Activated T-cell treated with anti-CD3 and anti-CD28 coated beads for 48 hours (primary cell): ENCODE measurements around the gene RASL11A.
"Not testable (repeated sequence)": the region's sequence is repeated elsewhere in the genome, so short reads cannot be mapped to it uniquely, and the experiment has no call there.

Experiments
- DNase-seq: peaks from one replicate; pipeline ENCODE4 v3.0.0-alpha.2; 2020; ENCODE audit warnings: low read depth

The RASL11A gene

GRCh38 chr13:27267596-27267995 lies 3.0 kb upstream of the RASL11A start:
- no peak for DNase-seq

GRCh38 chr13:27269114-27269665 lies 1.4 kb upstream of the RASL11A start:
- DNase-seq = no peak

DNA sequence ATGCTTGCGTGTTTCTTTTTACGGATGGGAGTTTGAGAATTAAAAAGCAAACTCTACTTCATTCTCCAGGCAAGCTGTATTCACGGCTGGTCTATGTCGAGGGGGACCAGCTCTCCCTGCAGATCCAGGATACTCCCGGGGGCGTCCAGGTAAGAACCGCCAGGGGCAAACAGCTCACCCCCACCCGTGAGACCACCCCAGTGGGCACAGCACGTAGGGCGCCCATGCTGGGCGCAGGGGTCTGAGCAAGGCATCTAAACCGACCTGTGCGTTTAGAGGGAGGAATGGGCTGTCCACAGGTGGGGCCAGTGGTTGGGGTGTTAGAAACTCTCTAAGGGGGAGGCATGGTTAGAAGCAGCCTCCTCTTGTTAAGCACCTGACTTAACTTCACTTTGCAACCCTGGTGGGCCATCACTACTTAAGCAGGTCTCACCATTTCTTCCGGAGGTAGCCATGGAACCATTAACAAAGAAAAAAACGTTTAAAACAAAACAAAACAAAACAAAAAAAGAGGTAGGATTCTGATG lies 1.0 kb downstream of the RASL11A start:
- no peak for DNase-seq

DNA sequence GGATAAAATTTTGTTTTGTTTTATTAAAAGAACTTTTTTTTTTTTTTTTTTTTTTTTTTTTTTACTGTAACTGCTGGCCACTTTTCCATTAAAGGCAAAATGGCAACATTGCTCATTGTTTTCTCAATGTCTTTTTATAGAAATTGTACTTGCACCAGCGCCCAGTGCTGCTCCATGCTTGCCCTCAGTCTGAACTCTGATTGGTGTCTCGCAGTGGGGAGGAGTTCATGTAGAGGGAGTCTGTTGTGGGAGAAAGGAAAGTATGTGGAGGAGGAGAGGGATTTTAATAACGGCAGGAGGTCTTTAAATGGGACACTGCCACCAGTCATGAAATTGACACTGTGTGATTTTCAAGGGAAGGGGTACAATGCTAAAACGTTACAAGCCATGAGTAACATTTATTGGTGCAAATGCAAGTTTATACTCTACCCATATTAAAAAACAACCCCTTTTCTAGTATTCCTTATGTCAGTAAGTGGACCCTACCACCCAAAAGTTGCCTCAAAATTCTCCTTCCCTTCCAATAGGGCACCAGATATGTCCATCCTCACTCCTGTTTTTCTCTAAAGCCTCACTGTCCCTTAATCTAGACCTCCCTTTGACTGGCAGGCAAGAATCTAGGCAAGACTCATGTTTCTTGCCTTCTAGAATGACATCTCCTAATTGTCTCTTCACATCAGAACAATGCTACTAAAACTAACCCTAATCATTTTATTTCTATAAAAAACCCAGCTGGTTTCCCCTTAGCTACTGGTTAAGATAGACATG lies 3.2 kb downstream of the RASL11A start:
- DNase-seq = no peak

GRCh38 chr13:27274631-27275030 lies 4.0 kb downstream of the RASL11A start:
- no peak for DNase-seq

- DNase-seq = no peak
Observed at GRCh38 chr13:27276188-27276587, 5.6 kb downstream of the RASL11A start.

DNA sequence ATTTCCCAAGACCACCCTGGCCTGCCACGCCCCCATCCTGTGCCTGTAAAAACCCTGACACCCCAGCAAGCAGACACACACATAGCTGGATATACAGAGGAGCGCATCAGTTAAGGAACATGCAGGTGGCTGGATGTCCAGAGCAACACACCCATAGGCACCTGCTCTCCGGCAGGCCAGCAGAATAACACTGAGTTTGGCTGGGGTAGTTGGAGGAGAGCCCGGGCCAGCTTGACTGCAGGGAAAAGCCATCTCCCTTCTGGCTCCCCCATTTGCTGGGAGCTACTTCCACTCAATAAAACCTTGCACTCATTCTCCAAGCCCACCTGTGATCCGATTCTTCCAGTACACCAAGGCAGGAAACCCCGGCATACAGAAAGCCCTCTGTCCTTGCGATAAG lies 8.9 kb downstream of the RASL11A start:
- no peak for DNase-seq

- DNase-seq = no peak
Observed at GRCh38 chr13:27280009-27280656, 9.5 kb downstream of the RASL11A start.

DNA sequence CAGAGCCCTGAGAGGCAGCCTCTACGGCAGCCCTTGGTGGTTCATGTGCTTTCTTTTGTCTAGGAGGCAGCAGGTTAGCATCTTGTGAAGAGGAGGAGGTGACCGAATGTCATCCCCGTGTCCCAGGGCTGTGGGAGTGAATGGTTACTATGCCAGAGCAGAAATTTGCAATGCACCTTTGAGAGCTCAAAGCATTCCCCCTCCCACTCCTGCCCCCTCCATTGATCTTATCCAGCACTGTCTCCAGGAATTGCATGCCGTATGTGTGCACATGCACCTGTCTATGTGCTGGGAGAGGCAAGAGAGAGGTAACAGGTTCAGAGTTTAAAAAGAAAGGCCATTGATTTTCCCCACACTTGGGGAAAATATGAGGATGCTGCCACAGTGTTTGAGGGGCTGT lies 10.2 kb downstream of the RASL11A start:
- no peak for DNase-seq

- no peak for DNase-seq
Observed at GRCh38 chr13:27281420-27281819, 10.8 kb downstream of the RASL11A start.

GRCh38 chr13:27283906-27284493 lies 13.4 kb downstream of the RASL11A start:
- DNase-seq = peak; percentile 9

DNA sequence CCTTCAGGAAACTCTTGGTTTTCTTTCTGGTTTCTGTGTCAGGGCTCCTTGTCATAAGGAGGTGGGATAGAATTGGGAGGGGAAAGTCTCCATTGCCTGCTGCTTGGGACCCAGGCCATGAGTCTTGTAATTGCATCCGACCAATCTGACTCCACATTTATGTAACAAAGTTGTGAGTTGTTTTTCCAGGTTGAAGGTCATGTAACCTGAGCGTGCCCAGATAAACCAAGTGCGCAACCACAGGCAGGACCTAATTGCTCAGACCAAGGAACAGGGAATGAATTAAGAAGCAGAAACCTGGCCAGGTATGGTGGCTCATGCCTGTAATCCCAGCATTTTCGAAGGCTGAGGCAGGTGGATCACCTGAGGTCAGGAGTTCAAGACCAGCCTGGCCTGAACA lies 17.8 kb downstream of the RASL11A start:
- no peak for DNase-seq

DNA sequence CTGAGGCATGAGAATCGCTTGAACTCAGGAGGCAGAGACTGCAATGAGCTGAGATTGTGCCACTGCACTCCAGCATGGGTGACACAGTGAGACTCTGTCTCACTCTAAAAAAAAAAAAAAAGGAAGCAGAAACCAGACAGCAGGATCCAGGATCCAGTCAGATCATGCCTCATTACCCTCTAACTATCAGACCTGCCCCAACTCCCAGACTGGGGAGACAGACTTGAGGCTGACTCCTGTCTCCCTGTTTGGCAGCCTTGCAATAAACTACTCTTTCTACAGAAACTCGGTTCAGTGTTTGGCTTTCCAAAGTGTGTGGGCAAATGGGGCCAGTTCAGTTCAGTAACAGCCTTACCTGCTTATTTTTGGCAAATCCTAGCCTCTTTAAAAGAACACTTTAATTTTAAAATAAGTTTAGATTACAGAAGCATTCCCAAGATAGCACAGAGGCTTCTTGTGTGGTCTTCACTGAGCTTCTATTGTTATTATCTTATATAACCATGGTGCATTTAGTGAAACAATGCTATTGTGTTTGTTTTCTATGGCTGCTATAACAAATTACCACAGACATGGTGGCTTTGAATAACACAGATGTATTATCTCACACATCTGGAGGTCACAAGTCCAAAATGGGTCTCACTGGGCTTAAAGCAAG lies 18.5 kb downstream of the RASL11A start:
- DNase-seq = no peak

DNA sequence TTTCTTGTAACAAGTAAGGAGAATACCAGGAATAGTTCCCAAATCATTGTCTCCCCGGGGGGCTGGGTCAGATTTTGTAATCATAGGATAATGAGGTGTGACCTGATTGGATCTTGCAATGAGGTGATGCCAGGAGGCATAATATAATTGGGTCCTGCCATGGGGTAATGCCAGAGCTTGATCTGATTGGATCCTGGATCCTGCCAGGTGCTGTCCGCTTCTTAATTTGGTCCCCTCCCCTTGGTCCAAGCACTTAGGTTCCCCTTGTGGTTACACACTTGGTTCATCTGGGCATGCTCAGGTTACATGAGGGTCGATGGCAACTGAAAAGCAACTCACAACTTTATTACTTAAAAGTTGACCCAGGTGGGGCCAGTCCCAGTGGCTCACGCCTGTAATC lies 20.1 kb downstream of the RASL11A start:
- no peak for DNase-seq

- not testable (repeated sequence) for DNase-seq
Observed at GRCh38 chr13:27291967-27292366, 21.3 kb downstream of the RASL11A start.

DNA sequence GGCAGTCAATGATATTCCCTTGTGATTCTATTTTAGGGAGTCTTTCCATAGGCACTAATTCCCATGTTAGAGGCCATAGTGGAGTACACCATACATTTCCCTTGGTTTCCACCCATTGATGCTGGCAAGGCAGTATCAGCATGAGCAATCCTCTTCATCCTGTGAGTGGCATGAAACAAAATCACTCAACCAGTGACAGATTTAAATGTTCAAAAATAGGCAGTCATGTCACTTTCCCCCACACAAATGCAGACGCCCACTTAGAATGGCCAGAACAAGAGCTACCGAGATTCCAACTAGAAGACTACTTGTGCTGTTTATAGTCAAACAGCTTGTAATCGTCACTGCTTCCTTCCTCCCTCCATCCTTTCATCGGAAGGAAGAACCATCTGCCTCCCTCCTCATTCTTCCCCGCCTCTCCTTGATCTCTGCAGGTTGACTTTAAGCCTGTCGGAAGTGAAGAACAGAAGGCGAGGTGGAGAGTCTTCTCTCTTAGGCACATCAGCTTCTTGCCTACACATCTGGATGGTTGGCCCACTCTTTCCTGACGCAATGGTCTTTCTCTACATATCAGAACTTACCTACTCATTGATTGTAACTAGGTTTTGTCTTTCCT lies 22.6 kb downstream of the RASL11A start:
- DNase-seq = no peak

DNA sequence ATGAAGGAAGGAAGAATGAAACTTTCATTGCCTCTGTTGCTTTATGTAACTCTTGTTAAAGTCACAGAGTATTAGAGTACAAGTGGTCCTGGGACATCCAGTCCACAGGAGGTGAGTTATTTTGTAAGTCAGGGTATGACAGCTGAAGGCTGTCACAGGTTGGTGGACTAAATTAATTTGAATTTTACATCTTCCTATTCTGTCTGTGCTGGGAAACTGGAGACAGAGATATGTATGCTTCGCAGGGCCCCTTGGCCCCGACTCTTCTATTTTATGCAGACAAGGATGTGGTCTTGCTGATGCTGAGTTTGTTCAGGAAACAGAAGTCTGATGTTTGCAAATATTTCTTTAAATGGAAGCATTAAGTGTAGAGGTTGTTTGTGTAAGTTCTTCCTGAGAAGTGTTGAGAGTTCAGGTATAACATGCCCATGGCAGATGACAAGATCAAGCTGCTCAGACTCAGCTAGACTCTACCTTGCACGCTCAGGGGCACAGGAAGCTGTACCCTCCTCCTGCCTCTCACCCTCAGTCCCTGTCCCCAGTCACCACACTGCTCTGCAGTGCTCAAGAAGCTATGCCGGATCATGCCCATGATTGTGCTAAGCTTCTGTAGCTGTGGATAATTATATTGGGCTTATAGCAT lies 23.4 kb downstream of the RASL11A start:
- no peak for DNase-seq

GRCh38 chr13:27295096-27295495 lies 24.5 kb downstream of the RASL11A start:
- DNase-seq = no peak

- no peak for DNase-seq
Observed at GRCh38 chr13:27295660-27296059, 25.0 kb downstream of the RASL11A start.

DNA sequence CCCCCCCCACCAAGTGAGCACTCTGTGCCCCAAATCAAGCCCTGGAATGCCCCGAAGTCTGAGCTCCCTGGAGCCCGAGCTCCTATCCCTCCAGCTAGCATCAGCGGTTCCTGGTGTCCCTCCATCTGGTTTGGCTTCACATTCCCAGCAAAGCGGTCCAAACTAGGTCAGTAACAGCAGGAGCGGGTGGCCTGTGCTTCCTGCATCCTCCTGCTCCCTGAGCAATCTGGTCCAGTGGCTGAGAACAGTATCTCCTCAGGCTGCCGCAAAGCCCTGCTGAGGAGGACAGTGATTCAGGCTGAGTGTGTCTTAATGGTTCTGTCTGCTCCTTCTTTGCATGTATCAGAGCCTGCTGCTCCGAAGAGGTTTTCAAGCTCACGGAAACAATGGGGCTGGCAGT lies 25.9 kb downstream of the RASL11A start:
- DNase-seq = no peak

GRCh38 chr13:27298849-27299248 lies 28.2 kb downstream of the RASL11A start:
- no peak for DNase-seq
